NB4 (cell line): Measurements from ENCODE around the gene WNT1.

Experiments used
- CTCF ChIP-seq: IDR thresholded peaks from one replicate; pipeline ENCODE4 v1.5.1; 2012; ENCODE audit warnings: low read depth, low read length
- MYC ChIP-seq: IDR thresholded peaks from 2 replicates; pipeline ENCODE4 v1.6.1; 2011; ENCODE audit warnings: low read depth, low read length
- POLR2A ChIP-seq: IDR thresholded peaks from 2 replicates; pipeline ENCODE4 v1.6.1; 2011; ENCODE audit warnings: mild to moderate bottlenecking; ENCODE audit not compliant: insufficient read length; ENCODE audit errors: extremely low read depth

- TF ChIP-seq CTCF (no peak), MYC (no peak), POLR2A (no peak)
Measured at GRCh38 chr12:48930475-48930874, 47.6 kb upstream of the WNT1 start.
